Activated naive CD4-positive, alpha-beta T cell treated with anti-CD3 and anti-CD28 coated beads for 36 hours (primary cell): ENCODE results near the gene CCDC39. TPM values are rescaled to one million over a fixed set of nuclear protein-coding genes. Genes with fewer than 3 reads are reported as not detected.
A peak's percentile ranks its signal among the peaks of the same experiment; 100 is the strongest.

ENCODE experiments used
- CTCF ChIA-PET: fragments of 350-600 bp; sonication (Branson Sonifier 250); formaldehyde crosslinking; loops from one replicate; lab custom pipeline; 2021; ENCODE audit warnings: antibody characterized with exemption; lab: Charles Lee
- DNase-seq: peaks from one replicate; pipeline ENCODE4 v3.0.0-alpha.2; 2020
- H3K27ac Mint-ChIP-seq: one replicate; pipeline ENCODE4 v1.8.0; 2021; ENCODE audit warnings: mild to moderate bottlenecking, mixed read lengths
- H3K27me3 Mint-ChIP-seq: one replicate; pipeline ENCODE4 v1.8.0; 2021; ENCODE audit warnings: low read depth, mixed read lengths
- H3K36me3 Mint-ChIP-seq: one replicate; pipeline ENCODE4 v1.8.0; 2021; ENCODE audit warnings: low read depth, mixed read lengths
- H3K4me1 Mint-ChIP-seq: one replicate; pipeline ENCODE4 v1.8.0; 2021; ENCODE audit warnings: low read depth, mixed read lengths
- H3K4me3 Mint-ChIP-seq: one replicate; pipeline ENCODE4 v1.8.0; 2021; ENCODE audit warnings: mild to moderate bottlenecking, moderate library complexity, mixed read lengths
- H3K9me3 Mint-ChIP-seq: one replicate; pipeline ENCODE4 v1.8.0; 2021; ENCODE audit warnings: mixed read lengths
- intact Hi-C: fragments of 100-400 bp; cut with micrococcal nuclease; formaldehyde crosslinking; loops from one replicate; pipeline ENCODE4 v1.15.1; 2023
- total RNA-seq, 2 experiments: library from RNA; stranded (reverse); gene quantifications; one replicate each; pipeline ENCODE4 v1.2.3, GENCODE V29; 2021

The CCDC39 gene
- total RNA-seq = not detected

GRCh38 chr3:180679178-180680096 lies at the start of gene CCDC39:
Gene CCDC39, minus strand, starts transcription at chr3:180679489. Its CDS starts 109 bp downstream, at chr3:180679380.
- H3K27me3 Mint-ChIP-seq = peaks cover 40% of the 10 kb centered on the region
- H3K27ac Mint-ChIP-seq = no peak within 1 kb of the TSS

GRCh38 chr3:180720012-180720411 lies 40.7 kb upstream of the CCDC39 start:
- Mint-ChIP-seq H3K4me3 (no peak overlapping the region), H3K27me3 (peaks cover 4% of the 10 kb centered on the region), H3K4me1 (no peaks in the 10 kb centered on the region), H3K9me3 (no peaks in the 10 kb centered on the region), H3K27ac (no peak overlapping the region), H3K36me3 (no peaks in the 10 kb centered on the region)
- CTCF ChIA-PET = no interaction called here
- DNase-seq = no peak
- intact Hi-C loops = no loop called here

More at GRCh38 chr3:180679178-180680096, at the start of gene CCDC39:
- intact Hi-C loops = loop anchor here (1.0 to 5.0 kb wide), 5 partner anchors 49 to 1027 kb away; partner anchors contain the start of genes TTC14 and USP13
- H3K36me3 Mint-ChIP-seq = peaks cover 1% of the 10 kb centered on the region
- no peaks in the 10 kb centered on the region for H3K9me3 Mint-ChIP-seq
- peaks cover 11% of the 10 kb centered on the region for H3K4me1 Mint-ChIP-seq
- peak within 1 kb of the TSS; percentile 83 for H3K4me3 Mint-ChIP-seq
- CTCF ChIA-PET = interaction anchor here (0.6 to 1.0 kb wide), 4 partner anchors 25 to 79 kb away, joined by 3 to 4 read pairs (median 4); no protein-coding TSS in a partner anchor
- peak; percentile 74 for DNase-seq

- Mint-ChIP-seq H3K9me3 (no peaks in the 10 kb centered on the region), H3K27ac (no peak overlapping the region), H3K4me3 (no peak overlapping the region), H3K27me3 (peaks cover 12% of the 10 kb centered on the region), H3K4me1 (no peaks in the 10 kb centered on the region), H3K36me3 (no peaks in the 10 kb centered on the region)
- CTCF ChIA-PET = interaction anchor here (0.6 kb wide), 1 partner anchor 141 kb away, joined by 3 read pairs; no protein-coding TSS in a partner anchor
- intact Hi-C loops = no loop called here
- no peak for DNase-seq
These were observed 28.6 kb upstream of the CCDC39 start for GRCh38 chr3:180707896-180708295.

GRCh38 chr3:180705619-180706018 lies 26.3 kb upstream of the CCDC39 start:
- H3K27me3 Mint-ChIP-seq = peaks cover 30% of the 10 kb centered on the region
- CTCF ChIA-PET = no interaction called here
- H3K9me3 Mint-ChIP-seq = no peaks in the 10 kb centered on the region
- no peak for DNase-seq
- H3K4me1 Mint-ChIP-seq = no peaks in the 10 kb centered on the region
- H3K27ac Mint-ChIP-seq = no peak overlapping the region
- no peak overlapping the region for H3K4me3 Mint-ChIP-seq
- intact Hi-C loops = no loop called here
- no peaks in the 10 kb centered on the region for H3K36me3 Mint-ChIP-seq

GRCh38 chr3:180704532-180704931 lies 25.2 kb upstream of the CCDC39 start:
- H3K4me1 Mint-ChIP-seq = no peaks in the 10 kb centered on the region
- no peaks in the 10 kb centered on the region for H3K36me3 Mint-ChIP-seq
- no peaks in the 10 kb centered on the region for H3K9me3 Mint-ChIP-seq
- no peak overlapping the region for H3K4me3 Mint-ChIP-seq
- H3K27me3 Mint-ChIP-seq = peaks cover 39% of the 10 kb centered on the region
- DNase-seq = no peak
- CTCF ChIA-PET = no interaction called here
- H3K27ac Mint-ChIP-seq = no peak overlapping the region
- intact Hi-C loops = no loop called here

- Mint-ChIP-seq H3K4me3 (no peak overlapping the region), H3K27me3 (peaks cover 50% of the 10 kb centered on the region), H3K9me3 (no peaks in the 10 kb centered on the region), H3K27ac (no peak overlapping the region), H3K4me1 (no peaks in the 10 kb centered on the region), H3K36me3 (no peaks in the 10 kb centered on the region)
- CTCF ChIA-PET = no interaction called here
- intact Hi-C loops = no loop called here
- DNase-seq = no peak
These were observed 21.7 kb upstream of the CCDC39 start for GRCh38 chr3:180700941-180701340.

- Mint-ChIP-seq H3K27me3 (peaks cover 45% of the 10 kb centered on the region), H3K27ac (no peak overlapping the region), H3K36me3 (no peaks in the 10 kb centered on the region), H3K4me3 (no peak overlapping the region), H3K9me3 (no peaks in the 10 kb centered on the region), H3K4me1 (no peaks in the 10 kb centered on the region)
- CTCF ChIA-PET = no interaction called here
- no peak for DNase-seq
- intact Hi-C loops = loop anchor here (10.0 kb wide), 1 partner anchor 476 kb away; no protein-coding TSS in a partner anchor
These were observed 19.5 kb upstream of the CCDC39 start for GRCh38 chr3:180698760-180699270.

GRCh38 chr3:180694321-180694720 lies 15.0 kb upstream of the CCDC39 start:
- H3K27ac Mint-ChIP-seq = no peak overlapping the region
- H3K9me3 Mint-ChIP-seq = no peaks in the 10 kb centered on the region
- peaks cover 21% of the 10 kb centered on the region for H3K27me3 Mint-ChIP-seq
- intact Hi-C loops = loop anchor here (10.0 kb wide), 1 partner anchor 480 kb away; no protein-coding TSS in a partner anchor
- H3K36me3 Mint-ChIP-seq = no peaks in the 10 kb centered on the region
- CTCF ChIA-PET = no interaction called here
- no peak overlapping the region for H3K4me3 Mint-ChIP-seq
- no peak for DNase-seq
- H3K4me1 Mint-ChIP-seq = no peaks in the 10 kb centered on the region

GRCh38 chr3:180693656-180694055 lies 14.4 kb upstream of the CCDC39 start:
- H3K4me3 Mint-ChIP-seq = no peak overlapping the region
- H3K27ac Mint-ChIP-seq = no peak overlapping the region
- H3K4me1 Mint-ChIP-seq = no peaks in the 10 kb centered on the region
- H3K9me3 Mint-ChIP-seq = no peaks in the 10 kb centered on the region
- no peaks in the 10 kb centered on the region for H3K36me3 Mint-ChIP-seq
- no peak for DNase-seq
- CTCF ChIA-PET = no interaction called here
- H3K27me3 Mint-ChIP-seq = peaks cover 22% of the 10 kb centered on the region
- intact Hi-C loops = loop anchor here (10.0 kb wide), 1 partner anchor 481 kb away; no protein-coding TSS in a partner anchor

GRCh38 chr3:180690061-180690460 lies 10.8 kb upstream of the CCDC39 start:
- Mint-ChIP-seq H3K27me3 (peaks cover 18% of the 10 kb centered on the region), H3K4me1 (no peaks in the 10 kb centered on the region), H3K4me3 (no peak overlapping the region), H3K27ac (no peak overlapping the region), H3K36me3 (no peaks in the 10 kb centered on the region), H3K9me3 (no peaks in the 10 kb centered on the region)
- DNase-seq = no peak
- CTCF ChIA-PET = interaction anchor here (0.6 to 0.7 kb wide), 2 partner anchors 413 to 1033 kb away, joined by 3 read pairs; no protein-coding TSS in a partner anchor
- intact Hi-C loops = loop anchor here (10.0 kb wide), 1 partner anchor 485 kb away; no protein-coding TSS in a partner anchor

- no peak overlapping the region for H3K4me3 Mint-ChIP-seq
- H3K36me3 Mint-ChIP-seq = peaks cover under 1% of the 10 kb centered on the region
- CTCF ChIA-PET = no interaction called here
- no peaks in the 10 kb centered on the region for H3K9me3 Mint-ChIP-seq
- H3K27ac Mint-ChIP-seq = no peak overlapping the region
- intact Hi-C loops = loop anchor here (5.0 kb wide), 1 partner anchor 758 kb away; no protein-coding TSS in a partner anchor
- no peak for DNase-seq
- H3K27me3 Mint-ChIP-seq = peaks cover 25% of the 10 kb centered on the region
- no peaks in the 10 kb centered on the region for H3K4me1 Mint-ChIP-seq
These were observed 5.5 kb upstream of the CCDC39 start for GRCh38 chr3:180684807-180685206.

GRCh38 chr3:180683816-180684215 lies 4.5 kb upstream of the CCDC39 start:
- no peak overlapping the region for H3K27ac Mint-ChIP-seq
- intact Hi-C loops = loop anchor here (5.0 kb wide), 1 partner anchor 757 kb away; no protein-coding TSS in a partner anchor

More at GRCh38 chr3:180683816-180684215, 4.5 kb upstream of the CCDC39 start:
- CTCF ChIA-PET = no interaction called here
- Mint-ChIP-seq H3K9me3 (no peaks in the 10 kb centered on the region), H3K36me3 (peaks cover 1% of the 10 kb centered on the region), H3K4me3 (no peak overlapping the region), H3K4me1 (peaks cover 4% of the 10 kb centered on the region), H3K27me3 (peaks cover 24% of the 10 kb centered on the region)
- no peak for DNase-seq
